ENCODE measurements around the gene ANKS6.

Gene ANKS6

DNA sequence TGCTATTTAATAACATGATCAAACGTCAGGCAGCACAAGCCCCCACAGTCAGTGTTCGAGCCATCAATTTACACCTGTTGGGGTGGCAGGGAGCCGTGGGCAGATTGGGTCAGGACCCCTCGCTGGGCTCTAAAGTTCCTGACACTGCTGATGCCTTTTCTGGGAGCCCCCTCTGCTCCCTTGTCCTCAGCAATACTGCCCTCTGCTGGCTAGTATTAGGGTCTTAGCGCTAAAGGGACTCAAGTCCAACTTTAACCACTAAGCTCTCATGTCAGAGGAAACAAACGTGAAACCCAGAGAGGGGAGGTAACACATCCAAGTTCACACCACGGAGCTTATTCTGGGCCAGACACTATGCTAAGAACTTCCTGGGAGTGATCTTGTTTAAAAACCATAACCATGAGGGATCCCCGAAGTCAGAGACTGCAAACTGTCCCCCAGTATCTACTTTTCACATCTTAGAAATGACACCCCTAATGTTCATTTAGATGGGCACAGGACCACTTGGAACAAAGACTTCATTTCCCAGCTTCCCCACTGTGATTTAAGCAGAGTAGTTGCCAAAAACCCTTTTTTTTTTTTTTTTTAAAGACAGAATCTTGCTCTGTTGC lies 20.4 kb downstream of the ANKS6 start:
- intact Hi-C loops (cut with DNase I) = loop anchor here (1.0 kb wide), 1 partner anchor 461 kb away; no protein-coding TSS in a partner anchor
- DNase-seq = peak in 1 of 10 donors; percentile 52

DNA sequence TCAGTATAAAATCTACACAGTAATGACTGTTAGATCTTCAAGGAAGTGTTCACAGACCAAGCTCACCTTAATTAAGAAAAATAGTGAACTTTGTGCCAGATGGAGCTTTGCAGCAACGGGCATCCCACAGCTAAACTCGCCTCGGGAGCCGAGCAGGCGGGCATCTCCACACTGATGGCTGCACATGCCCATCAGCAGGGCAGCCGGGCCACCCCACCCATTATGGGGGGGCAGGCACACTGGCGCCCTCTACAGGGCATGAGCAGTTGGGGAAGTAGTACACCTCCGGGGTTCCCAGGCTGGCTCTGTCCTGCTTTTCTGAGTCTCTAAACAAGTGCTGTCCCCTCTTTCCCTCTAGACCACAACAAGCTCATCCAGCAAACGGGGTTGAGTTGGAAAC lies 21.6 kb downstream of the ANKS6 start:
- DNase-seq = no peak
- intact Hi-C loops (cut with DNase I) = loop anchor here (1.0 kb wide), 1 partner anchor 459 kb away; no protein-coding TSS in a partner anchor

DNA sequence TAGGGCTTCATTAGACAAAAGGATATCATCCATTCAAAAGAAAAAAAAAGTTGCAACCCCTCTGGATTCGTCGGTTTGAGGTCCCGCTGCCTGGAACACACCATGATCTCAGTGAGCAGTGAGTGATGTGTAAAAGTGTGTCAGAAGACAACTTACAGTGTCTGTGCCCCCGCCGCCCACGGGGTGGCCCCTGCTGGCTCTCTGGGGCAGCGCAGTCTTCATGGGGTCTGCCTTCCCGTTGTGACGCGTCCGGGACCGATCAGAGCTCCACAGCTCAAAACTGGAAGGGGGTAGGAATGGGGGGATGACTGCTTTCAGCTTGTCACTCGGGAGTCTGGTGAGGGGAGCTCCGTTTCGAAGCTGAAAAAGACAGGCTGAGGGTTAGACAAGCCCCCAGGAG lies 22.6 kb downstream of the ANKS6 start:
- no peak for DNase-seq
- intact Hi-C loops (cut with DNase I) = no loop called here

DNA sequence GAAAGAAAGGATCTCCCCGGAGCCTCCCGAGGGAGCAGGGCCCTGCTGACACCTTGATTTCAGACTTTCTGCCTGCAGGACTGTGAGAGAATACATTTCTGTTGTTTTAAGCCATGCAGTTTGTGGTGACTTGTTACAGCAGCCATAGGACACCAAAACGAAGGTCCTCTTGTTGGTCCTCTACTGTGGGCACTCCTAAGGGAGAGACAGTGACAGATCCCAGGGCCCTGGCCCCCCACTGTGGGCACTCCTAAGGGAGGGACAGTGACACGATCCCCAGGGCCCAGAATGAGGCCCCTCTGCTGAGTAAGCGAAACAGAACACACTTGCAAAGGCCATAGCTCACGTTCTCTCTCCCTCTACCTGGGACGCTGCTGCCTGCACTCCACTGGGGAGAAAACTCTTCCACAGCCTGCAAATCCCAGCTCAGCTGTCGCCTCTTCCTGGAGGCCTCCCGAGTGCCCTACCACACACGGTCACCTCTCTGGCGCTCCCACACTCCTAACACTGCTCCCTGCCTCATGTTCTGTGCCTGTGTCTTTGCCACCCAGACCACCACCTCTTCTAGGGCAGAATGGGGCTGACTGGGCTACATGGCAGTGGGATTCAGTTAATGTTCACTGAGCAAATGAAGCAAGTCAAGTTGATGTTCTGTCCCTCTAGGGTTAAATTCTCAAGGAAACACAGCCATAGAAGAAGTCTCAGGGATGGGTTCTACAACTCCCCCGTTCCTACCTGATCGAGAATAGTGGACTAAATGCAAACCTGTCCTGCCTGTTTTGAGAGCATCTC lies 23.8 kb downstream of the ANKS6 start:
- no peak for DNase-seq
- intact Hi-C loops (cut with DNase I) = no loop called here

DNA sequence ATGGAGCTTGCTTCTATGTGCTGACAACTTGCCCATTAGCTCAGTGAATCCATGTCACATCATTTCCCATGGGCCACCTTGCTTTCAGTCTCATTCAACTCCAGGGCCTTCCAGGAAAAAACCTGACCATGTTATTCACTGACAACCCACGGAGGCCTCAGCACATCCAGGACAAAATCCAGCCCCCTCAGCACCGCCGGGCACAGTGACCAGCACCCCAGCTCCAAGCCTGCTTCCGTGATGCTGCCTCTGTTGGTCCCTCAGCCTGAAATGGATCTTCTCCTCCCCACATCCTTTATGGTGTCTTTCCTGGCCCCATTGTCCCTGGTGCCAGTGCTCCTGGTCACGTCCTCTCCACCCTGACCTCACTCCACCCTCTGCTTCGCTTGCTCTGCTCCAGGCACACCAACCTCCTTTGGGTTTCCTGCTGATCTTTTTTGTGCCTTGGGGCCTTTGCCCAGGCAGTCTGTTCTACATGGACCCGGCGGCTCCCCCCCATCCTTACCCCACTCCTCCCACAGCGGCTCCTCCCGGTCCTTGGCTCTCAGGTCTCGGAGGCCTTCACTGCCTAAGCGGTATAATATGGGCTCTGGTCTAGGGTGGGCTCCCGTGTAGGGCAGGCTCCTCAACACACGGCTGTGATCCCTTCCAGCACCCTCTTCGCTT lies 25.0 kb downstream of the ANKS6 start:
- DNase-seq = peak in 1 of 10 donors; percentile 69
- intact Hi-C loops (cut with DNase I) = no loop called here

DNA sequence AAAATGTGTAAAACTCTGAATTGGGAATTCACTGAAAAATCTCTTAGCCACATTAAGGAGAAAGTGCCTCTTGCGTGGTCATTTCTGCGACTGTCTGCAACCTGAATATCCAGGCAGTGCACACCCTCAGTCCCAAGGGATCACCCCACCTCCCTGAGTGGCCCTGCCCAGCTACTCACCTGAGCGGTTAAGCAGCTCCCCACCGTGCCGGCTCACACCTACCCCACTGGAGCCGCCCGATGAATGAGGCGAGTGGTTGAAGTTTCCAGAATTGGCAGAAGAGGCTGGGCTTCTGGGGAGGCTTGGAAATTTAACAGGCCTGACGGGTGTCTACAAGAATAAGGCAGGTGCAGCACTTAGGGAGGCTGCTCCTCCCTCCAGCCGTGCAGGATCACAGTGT lies 25.6 kb downstream of the ANKS6 start:
- DNase-seq = peak in 1 of 10 donors; percentile 64
- intact Hi-C loops (cut with DNase I) = no loop called here

DNA sequence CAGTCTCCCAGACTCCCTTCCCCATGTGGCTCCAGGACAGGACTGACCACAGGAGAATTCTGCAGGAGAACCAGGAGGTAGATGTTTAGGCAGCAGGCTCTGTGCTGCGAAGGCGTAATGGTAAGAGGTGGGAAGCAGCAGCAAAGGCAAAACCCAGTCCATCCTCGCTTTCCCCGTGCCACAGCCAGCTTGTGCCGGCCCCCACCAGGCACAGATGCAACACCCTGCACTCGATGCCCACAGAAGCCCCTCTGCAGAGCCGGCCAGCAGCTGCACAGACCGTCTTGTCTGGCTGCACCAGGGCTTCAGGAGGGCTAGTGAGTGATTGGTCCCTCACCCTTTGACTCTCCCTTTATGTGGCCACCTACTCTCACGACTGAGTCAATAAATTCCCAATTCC lies 28.0 kb downstream of the ANKS6 start:
- intact Hi-C loops (cut with DNase I) = no loop called here
- DNase-seq = no peak

DNA sequence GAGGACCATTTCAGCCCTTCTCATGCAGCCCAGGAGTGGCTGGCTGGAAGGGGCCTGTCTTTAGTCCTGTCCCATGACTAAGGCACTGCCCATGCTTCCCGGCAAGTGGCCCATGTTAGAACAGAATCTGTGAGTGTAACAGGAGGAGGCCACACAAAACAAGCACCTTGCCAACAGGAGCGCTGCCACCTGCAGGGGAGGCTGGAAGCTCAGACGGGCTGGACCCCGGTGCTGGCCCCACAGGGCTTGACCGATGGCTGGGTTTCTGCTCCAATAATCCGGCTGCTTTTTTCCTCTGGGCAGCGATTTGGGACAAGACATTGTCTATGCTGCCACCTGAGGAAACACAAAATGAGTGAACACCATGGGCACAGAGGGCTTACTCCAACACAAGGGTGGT lies 28.4 kb downstream of the ANKS6 start:
- intact Hi-C loops (cut with DNase I) = no loop called here
- peak in 1 of 10 donors; percentile 42 for DNase-seq

DNA sequence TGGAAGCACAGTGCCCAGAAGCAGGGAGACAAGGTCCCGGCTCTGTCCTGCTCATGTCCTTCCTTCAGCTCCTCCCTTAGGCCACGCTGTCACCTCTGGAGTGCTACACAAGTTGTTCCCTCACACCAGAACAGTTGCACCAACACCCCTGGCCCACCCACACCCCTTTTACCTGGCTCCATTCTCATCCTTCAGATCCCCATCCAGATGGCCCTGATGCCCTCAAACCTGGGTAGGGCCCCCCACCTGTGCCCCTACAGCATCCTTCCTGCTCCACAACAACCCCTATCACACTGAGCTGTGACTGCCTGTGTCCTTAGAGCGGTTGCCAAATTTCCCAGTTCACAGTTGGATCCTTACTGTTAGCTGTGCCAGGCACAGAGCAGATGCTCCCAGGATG lies 29.2 kb downstream of the ANKS6 start:
- DNase-seq = peak in 1 of 10 donors; percentile 42
- intact Hi-C loops (cut with DNase I) = no loop called here

DNA sequence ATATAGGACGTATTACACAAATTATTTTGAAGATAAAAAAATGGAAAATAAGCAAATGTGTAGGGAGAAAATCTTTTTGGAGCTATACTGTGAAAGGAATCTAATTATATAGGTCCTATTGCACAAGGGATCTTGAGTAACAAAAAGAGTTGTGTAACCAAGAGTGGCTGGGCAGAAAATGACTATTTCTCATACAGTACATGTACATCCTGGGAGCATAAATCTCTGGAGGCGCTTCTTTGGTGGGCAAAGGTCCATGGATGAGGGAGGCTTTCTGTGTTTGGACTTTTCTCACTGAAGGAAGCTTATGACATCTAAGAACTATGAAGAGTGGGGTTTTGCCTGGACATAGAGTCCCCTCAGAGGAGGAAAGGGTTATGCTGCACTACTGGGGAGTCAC lies 29.8 kb downstream of the ANKS6 start:
- DNase-seq = no peak
- intact Hi-C loops (cut with DNase I) = no loop called here

DNA sequence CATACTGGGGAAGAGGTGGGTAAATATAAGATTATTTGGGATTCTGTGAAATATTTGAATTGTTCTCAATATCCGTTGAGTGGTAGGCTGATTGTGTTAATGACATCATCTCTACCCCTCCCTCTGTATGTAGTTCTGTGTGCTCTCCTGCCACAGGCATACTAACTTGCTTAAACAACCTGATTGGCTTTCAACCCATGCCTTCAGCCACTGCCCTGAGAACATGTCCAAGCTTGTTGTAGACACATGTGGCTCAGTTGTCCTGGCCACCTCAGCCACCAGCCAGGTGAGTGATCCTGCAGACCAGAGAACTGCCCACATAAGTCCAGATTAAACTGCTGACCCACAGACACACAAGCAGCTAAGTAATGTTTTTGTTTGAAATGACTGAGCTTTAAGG lies 31.1 kb downstream of the ANKS6 start:
- no peak for DNase-seq
- intact Hi-C loops (cut with DNase I) = no loop called here

DNA sequence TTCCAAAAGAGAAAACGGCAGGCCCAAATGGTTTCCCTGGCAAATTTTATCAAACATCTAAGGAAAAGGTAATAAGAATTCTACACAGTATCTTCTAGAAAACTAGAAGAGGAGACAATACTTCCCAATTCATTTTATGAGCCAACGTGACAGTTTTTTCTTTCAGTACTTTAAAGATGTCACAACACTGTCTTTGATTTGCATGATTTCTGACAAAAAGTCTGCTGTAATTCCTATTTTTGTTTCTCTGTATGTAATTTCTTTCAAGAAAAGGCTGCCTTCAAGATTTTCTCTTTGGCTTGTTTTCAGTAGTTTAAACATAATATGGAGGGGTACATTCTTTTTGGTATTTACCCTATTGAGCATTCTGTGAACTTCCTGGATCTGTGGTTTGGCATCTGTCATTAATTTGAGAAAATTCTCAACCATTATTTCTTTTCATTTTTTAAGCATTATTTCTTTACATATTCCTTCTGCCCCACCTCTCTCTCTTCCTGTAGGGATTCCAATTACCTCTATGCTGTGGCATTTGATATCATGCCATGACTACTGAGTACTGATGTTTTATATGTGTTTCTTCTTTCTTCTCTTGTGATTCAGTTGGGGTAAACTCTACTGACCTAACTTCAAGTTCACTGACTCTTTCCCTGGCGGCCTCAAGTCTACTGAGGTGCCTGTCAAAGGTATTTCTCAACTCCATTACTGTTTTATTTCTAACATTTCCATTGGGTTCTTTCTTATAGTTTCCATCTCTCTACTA lies 32.2 kb downstream of the ANKS6 start:
- intact Hi-C loops (cut with DNase I) = no loop called here
- no peak for DNase-seq

DNA sequence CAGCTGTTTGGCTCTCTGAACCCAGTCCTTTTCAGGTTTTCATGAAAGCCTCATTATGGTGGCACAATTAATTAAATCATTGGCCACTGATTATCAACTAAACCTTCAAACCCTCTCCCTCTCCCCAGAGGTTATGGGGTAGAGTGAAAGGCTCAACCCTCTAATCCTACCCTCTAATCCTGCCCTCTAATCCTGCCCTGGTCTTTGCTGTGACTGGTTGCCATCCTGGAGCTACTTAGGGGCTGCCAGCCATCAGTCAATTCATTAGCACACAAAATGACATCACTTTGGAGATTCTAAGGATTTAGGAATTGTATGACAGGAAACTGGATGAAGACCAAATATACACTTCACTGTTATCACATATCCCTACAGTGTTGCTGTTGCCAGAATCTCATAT lies 36.1 kb downstream of the ANKS6 start:
- no peak for DNase-seq
- intact Hi-C loops (cut with DNase I) = no loop called here

DNA sequence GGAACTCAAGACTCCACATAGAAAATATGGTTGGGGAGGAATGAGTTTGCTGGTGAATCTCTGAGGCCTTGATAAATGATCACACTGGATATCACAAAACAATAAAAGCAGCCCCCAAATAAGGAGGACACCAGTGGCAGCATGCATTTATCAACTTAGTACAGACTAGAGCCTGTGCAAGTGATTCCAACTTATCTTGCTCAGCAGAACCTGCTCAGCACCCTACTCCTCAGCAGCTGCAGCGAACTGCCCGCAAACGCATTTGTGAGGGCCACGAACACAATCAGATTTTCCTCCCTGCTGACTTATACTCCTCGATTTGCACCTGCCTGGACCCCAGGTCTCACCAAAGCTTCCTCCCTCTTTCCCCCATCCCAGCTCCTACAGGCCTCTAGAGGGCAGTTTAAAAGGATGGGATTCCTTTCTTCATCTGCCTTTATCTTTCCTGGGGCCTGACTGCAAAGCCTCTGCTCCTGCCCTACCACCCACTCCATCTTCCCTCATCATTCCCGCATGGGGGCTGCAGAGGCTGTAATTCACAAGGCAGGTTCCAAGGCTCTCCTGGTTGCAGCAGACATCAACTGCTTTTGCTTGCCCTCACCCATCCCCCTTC lies 41.2 kb downstream of the ANKS6 start:
- DNase-seq = no peak
- intact Hi-C loops (cut with DNase I) = no loop called here

DNA sequence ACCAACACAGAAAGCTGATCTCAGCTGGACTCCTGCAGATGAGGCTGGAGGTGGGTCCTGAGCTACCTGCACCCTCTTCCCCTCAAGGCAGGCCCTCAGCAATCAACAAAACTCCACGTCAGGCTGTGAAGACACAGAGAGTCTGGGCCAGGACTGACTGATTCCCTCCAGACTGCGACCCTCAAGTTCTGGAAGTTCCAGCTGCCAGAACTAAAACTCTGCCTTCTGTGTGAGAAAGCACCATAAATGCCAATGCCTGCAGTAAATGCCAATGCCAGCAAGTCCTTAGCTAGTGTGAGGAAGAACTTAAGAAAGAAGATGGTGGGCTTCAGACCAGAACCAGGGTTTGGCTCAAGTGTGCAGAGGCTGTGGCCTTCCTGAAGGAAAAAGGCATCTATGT lies 45.1 kb downstream of the ANKS6 start:
- DNase-seq = no peak
- intact Hi-C loops (cut with DNase I) = no loop called here

DNA sequence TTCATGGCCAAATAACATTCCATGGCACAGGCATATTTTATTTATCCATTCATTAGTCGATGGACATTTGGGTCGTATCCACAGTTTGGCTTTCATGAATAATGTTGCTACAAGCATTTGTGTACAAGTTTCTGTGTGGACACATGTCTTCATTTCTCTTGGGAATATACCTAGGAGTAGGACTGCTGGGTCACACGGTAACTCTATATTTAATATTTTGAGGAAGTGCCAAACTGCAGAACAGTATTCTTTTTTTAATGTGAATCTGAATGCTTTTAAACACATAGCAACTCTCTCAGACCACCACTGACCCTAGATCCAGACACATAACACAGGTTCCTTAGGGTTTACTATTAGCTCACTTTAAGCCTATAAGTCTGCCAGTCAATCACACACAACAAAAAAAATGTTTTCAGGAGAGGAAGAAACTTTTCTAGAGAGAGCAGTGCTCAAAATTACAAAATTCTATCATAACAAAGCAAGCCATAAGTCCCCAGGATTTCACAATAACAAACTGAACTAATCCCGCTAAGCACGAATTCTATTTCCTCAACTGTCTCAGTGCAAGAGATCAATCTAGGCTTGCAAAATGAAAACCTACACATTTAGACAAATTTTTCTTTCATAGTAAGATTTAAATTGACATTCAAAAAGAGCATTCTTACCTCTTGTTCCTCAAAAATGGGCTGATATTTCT lies 45.8 kb downstream of the ANKS6 start:
- DNase-seq = no peak
- intact Hi-C loops (cut with DNase I) = no loop called here

DNA sequence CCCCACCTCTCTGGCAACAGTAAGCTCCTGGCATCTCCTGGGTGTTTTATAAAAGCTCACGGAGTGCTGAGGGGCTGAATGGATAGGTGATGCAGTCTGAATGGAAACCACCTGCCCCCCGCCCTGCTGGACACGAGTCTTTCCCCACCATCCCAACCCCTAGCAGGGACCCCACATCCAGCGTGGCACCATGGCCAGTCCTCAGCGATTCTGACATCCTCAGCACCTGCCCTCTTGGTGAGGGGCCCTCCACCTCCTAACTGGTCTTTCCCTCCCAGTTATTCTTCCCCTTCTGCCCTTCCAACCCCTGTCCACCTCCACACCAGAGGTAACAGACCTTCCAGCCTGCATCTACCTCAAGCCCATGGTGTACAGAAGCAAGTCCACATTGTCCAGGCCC lies 48.9 kb downstream of the ANKS6 start:
- intact Hi-C loops (cut with DNase I) = no loop called here
- DNase-seq = no peak

DNA sequence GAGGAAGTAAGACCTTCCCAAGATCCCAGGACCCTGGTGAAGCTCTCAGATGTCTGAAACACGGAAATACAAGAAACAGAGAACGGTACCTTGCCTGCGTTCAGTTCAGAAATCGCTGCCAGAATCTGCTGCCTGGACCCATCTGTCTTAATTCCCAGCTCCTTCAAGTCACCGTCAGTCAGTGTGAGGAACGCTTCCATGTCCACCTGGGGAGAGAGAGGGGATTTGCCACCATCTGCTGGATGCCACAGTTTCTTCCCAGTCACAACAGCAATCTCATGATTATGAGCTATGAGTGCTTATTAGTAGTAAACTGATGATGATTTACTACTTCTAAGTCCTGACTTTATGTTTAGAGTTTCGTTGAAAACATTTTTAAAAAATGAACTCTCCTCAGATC lies 50.9 kb downstream of the ANKS6 start:
- intact Hi-C loops (cut with DNase I) = no loop called here
- DNase-seq = no peak

DNA sequence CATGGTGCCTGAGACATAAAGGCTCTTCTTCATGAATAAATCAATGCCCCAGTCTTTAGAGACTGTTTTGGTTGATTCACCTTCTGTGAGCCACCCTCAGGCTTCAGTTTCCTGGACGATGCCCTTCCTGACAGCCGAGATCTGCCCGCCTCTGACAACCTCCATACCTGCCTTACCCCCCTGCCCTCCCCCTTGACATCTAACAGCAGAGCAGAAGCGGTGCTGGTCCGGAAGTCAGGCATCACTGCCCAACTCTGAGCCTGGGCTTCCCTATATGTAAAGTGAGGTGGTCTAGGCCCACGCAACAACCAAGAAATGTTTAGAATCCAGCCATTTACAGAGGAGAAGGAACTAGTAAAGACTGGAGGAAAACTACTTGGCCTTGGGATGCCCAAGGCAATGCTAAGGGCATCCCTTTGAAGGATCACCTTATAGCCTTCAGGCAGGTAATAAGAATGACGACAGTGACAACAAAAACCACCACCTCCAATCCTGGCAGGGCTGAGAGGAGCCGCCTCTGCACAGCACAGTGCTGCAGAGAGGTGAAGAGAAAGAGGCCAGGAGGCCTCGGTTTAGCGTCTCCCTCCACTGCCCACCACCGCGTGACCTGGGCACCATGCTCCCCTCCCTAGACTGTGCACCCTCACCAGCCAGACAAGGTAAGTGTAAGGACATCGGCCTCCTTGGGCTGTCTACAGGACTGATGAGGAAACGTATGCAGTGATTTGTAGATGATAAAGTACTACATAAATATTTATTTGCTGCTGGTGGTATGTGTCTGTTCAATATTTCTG lies 52.3 kb downstream of the ANKS6 start:
- no peak for DNase-seq
- intact Hi-C loops (cut with DNase I) = no loop called here
